ENCODE results near the gene TRIM42.

DNA sequence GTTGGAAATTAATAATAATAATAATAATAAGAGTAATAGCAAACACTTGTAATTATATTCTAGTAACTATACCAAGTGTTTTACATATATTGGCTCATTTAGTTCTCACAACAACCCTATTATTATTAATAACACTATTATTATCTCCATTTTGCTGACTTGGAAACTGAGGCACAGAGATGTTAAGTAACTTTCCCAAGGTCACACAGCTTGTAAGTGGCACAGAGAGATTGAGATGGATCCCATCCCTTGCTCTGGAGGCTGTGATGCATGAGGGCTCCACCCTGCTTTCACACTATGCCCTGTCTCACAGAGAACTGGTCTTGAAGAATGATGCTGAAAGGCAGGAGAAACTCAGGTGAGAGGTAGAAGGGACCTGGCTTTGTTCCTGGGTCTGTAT lies 31.9 kb downstream of the TRIM42 start:
- TF ChIP-seq POLR2A (IDR thresholded peaks at IDR 0.05) (no peak), CTCF (IDR thresholded peaks at IDR 0.05) (no peak), POLR2AphosphoS5 (IDR thresholded peaks at IDR 0.05) (no peak)
